ENCODE data around the gene MKLN1.

MKLN1 gene

DNA sequence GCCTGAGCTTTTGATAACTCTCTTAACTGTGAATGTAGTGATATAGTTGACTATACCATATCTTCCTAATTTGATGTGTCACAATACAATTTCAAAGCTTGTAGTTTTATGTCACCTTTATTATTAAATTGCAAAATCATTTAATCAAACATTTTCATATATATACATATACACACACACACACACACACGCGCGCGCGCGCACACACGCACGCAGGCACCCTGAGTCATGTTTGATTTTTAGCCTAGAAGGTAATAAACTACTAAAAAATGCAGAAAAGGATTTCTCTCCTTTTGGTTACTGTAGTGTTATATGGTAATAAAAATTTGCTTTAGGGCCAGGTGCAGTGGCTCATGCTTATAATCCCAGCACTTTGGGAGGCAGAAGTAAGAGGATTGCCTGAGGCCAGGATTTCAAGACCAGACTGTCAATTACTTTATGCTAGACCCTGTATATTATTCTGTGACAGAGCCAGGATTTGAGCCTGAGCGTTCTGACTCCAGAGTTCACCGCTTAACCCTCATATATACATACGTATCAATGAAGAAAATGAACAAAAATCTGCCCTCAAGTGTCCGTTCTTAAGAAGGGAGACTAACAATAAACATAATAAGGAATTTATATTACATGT is 139.2 kb downstream of the MKLN1 start:
- no peak for DNase-seq (ENCODE audit: low read depth)

- no peak for DNase-seq (ENCODE audit: low read depth)
Measured at GRCh38 chr7:131467788-131468187, 140.1 kb downstream of the MKLN1 start.

GRCh38 chr7:131471250-131472004 is 143.8 kb downstream of the MKLN1 start:
- no peak for DNase-seq (ENCODE audit: low read depth)

DNA sequence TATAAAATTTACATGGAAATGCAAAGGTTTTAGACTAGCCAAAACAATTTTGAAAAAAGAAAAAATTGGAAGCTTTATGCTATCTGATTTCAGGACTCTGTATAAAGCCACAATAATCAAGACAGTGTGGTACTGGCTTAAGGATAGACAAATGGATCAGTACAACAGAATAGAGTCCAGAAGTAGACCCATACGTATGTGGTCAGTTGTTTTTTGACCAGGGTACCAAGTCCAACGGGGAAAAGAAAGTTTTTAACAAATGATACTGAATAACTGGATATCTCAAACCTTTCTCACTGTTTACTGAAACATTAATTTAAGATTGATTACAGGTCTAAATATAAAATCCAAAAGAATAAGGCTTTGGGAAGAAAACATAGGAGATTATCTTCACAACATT is 149.1 kb downstream of the MKLN1 start:
- DNase-seq (ENCODE audit: low read depth), result no peak

- DNase-seq (ENCODE audit: low read depth), result no peak
Measured at GRCh38 chr7:131480384-131481315, 153.0 kb downstream of the MKLN1 start.

GRCh38 chr7:131482800-131483199 is 155.1 kb downstream of the MKLN1 start:
- no peak for DNase-seq (ENCODE audit: low read depth)

DNA sequence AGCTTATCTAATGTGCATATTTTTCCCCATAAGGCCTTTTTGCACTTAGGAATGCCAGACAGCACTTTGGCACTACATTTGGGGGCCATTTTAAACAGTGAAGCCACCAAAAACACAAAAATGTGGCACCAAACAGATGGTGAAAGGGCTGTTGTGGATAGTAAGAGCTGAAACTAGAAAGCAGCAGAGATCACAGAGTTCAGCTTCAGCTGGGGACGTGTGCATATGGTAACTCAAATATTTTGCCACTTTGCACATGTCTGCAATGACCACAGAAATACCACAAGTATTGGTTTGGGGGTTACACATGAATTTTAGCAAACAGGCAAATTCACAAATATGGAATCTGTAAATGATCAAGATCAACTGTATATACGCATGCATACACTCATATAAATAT is 155.9 kb downstream of the MKLN1 start:
- DNase-seq (ENCODE audit: low read depth), result no peak

GRCh38 chr7:131486346-131486745 is 158.7 kb downstream of the MKLN1 start:
- no peak for DNase-seq (ENCODE audit: low read depth)

DNA sequence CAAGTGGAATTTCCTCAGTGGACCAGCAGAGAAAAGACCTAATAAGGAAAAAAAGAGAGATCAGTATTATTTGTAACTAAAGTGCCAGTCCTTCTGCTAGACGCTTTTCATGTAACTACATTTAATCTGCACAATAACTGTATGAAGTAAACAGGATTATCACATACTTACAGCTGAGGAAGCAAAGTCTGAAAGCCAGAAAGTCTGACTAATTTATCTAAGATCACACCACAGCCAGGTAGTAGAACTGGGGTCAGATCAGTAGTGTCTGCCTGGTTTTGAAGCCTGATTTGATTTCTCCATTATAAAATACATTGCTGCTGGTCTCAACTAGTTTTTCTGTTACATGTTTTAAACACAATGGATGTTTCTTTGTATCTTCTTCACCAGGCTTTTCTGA is 159.5 kb downstream of the MKLN1 start:
- no peak for DNase-seq (ENCODE audit: low read depth)

GRCh38 chr7:131488361-131488760 is 160.7 kb downstream of the MKLN1 start:
- no peak for DNase-seq (ENCODE audit: low read depth)

DNA sequence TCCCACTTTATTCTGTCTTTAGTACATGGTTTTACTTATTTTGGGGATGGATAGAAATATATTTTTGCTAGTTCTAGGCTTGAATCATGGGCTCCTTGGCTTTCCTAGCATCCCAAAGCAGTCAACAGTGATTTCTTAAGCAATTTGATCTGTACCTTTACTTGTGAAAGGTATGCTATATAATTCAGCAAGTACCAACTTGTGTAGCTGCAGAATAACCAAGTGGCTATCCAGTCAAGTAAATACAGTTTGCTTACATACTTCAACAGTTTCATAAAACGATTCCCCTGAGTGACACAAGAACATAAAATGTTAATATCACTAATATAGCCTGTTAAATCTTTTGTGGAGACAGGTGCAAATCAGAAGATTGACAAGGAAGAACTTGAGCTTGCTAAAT is 161.5 kb downstream of the MKLN1 start:
- DNase-seq (ENCODE audit: low read depth), result no peak

DNA sequence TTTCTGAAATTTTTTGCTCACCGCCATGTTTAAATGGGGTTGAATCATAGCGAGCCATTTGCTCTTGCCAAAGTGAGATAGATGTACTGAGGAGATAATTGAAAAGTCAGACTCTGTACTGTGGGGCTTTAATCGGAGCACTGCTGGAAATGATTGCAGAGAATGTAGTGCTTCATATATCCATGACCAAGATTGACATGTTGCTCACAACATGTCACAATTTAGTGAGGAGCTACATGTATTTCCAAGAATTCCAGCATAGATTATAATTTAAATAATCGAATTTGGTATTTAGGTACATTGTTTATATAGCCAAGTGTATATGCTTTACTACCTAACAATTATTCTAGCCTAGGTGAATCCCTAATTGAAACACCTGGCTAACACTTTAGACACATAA is 162.2 kb downstream of the MKLN1 start:
- DNase-seq (ENCODE audit: low read depth), result no peak

DNA sequence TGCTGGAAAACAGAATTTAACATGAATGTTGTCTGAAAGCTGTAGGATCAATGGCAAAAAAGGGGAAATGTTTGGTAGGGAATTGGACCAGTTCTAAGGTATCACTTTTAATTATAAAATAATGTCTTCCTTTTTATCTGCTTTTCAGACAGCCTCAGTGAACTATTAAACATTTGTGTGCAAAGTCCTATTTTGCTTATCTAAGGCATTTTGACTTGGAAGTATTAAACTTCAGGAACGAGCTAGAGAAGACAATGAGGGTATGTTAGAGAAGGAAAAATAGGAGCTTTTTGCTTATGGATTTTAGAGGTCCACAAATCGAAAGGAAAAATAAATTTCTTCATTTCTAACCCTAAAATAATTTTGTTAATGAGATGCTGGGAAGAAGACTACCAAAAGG is 165.4 kb downstream of the MKLN1 start:
- no peak for DNase-seq (ENCODE audit: low read depth)

DNA sequence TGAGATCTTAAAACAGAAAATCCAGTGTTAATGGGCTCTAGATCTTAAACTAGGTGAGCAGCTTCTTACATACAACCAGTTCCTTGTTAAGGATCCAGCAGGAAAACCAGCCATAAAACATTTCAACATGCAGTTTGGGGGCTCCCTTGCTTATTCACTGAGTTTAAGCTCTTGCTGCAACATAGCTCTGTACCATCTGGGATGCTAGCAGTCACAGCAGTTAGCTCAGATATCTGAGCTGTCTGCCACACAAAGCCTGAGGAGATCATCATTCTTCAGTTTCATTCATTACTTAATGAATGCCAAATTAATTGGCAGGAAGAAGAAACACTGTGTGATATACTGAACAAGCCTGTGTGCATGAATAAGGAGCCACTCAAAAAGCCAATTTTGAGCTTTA is 165.9 kb downstream of the MKLN1 start:
- DNase-seq (ENCODE audit: low read depth), result no peak

DNA sequence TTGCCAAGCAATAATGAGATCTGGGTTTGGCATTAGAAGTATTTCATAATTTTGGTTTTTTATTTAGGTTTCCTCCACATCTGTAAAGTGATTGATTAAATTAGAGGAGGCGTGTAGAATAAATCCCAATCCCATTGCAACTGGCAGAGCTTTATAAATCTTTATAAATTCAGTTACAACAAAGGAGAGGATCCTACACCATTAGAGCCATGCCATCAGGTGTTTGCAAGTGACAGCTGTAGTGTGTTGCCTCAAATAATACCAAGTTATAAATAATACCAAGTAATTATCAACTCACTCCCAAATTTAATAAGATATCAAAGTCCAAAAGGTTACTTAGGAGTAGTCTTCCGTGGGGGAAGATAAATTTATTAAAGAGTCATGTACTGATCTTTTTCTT is 166.5 kb downstream of the MKLN1 start:
- DNase-seq (ENCODE audit: low read depth), result no peak

DNA sequence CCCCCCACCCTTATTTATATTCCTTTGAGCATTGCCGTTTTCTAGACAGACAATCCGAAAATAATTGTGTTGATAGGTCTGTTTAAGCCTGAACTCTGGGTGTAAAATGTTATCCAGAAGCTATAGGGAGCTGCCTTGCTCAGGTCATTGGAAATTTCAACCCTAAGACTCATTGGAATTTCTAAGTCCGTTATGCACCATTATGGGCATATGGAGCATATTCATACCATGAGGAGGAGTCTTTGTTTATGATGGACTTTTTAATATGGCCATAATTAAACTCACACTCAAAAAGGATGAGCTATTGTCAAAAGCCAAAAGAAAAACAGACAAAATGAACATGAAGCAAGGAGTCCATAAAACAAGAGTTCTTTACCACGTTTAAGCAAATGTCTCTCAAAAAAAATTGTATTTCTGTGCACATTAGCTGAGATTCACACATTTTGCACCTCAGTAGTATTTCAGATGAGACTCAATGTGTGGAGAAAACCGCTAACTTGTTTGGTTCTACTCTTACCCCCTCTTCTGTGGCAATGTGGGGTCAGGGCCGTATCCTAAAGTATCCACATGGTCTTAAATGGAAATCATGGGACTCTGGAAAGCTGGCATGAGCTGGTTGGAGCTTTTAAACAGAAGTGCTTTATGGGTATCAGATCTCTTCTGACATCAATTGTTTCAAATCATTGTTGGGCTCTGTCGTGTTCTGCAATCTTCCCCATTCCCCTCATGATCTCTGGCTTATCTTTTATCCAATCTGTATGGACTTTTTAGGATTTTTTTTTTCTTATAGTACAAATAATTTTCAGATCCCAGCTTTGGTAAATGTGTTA is 168.2 kb downstream of the MKLN1 start:
- no peak for DNase-seq (ENCODE audit: low read depth)

DNA sequence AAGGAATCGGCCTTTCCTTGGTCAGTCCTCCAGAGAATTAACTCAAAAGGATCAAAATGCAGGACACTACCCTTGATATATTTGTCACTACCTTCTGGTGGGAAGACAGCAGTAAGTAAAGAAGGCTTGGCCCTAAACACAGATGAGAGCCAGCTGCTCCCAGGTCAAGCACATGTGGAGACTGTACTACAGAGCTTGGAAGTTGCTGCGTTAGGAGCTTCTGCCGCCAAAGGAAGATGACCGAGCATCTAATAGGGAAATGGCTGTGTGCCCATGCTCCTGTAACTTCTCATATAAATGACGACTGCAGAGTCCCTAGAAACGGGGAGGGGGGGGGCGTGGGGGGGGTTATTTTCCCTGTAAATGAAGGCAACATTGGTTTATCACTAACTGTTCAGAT is 169.8 kb downstream of the MKLN1 start:
- no peak for DNase-seq (ENCODE audit: low read depth)

DNA sequence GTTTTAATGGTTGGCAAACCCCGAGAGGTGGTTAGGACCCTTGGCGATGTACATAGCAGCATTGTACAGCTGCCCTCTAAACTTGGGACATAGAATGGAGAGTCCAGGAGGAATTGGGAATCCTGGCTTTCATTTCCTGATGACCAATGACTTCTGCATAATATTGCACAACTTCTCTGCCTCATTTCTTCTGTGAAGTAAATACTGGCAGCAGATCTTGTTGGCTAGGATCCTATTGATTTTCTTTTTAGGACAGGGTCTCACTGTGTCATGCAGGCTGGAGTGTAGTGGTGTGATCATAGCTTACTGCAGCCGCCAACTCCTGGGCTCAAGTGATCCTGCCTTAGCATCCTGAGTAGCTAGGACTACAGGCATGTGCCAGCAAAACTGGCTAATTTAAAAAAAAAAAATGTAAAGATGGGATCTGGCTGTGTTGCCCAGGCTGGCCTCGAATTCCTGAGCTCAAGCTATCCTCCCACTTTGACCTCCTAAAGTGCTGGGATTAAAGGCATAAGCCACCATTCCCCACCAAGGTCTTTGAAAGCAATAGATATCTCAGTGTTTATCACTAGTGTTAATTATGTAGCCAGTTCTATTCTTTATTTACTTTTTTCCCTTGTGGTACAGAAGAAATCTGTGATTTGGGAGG is 170.7 kb downstream of the MKLN1 start:
- no peak for DNase-seq (ENCODE audit: low read depth)

DNA sequence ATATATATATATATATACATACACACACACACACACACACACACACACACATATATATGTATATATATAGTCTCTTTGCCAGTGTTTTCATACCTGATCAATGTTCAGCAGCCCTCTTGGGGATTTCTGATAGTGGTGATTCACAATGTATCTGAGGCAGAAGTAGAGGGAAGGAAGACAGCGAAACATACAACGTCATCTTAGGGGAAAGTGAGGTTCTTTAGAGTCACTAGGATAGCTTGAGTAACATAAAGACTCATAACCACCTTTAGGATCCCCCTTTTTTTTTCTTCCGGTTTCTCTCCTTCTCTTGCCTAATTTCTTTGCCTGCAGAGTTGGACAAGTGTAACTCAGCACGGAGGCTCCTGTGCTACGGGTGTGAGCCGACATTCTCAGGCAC is 172.1 kb downstream of the MKLN1 start:
- DNase-seq (ENCODE audit: low read depth), result no peak

GRCh38 chr7:131500357-131500756 is 172.7 kb downstream of the MKLN1 start:
- no peak for DNase-seq (ENCODE audit: low read depth)

DNA sequence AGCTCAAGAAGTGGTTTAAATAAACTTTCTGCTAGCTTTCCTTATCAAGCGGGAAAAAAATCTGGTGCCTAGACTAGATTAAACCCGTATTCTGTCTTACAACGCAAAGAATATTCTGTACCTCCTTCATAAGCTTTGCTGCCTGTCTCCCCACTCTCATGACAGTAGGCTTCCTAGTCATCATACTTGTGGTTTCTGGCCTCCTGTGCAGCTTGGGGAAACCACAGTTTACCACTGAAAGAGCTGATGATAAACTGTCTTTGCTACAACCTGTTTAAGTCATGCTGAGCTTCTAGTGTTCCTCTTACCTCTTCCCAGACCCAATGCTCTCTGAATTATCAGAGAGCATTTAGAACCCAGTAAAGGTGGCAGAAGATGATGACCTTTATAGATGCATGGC is 173.7 kb downstream of the MKLN1 start:
- DNase-seq (ENCODE audit: low read depth), result peak; percentile 41
